Neuronal stem cell (in vitro differentiated cells): ENCODE results near the gene RPUSD4.
A peak's percentile ranks its signal among the peaks of the same experiment; 100 is the strongest.

Experiments used
- DNase-seq: peaks from one replicate; pipeline ENCODE4 v3.0.0-alpha.2; 2013; ENCODE audit warnings: low spot score
- H2AFZ ChIP-seq: one replicate; pipeline ENCODE4 v1.6.1; 2013; ENCODE audit warnings: mild to moderate bottlenecking, low read length, inconsistent platforms
- H2AK5ac ChIP-seq: 2 replicates; pipeline ENCODE4 v1.6.1; 2013; ENCODE audit warnings: low read depth, mild to moderate bottlenecking, inconsistent platforms, low read length, moderate library complexity, mixed read lengths
- H2BK120ac ChIP-seq: 2 replicates; pipeline ENCODE4 v1.6.1; 2013; ENCODE audit warnings: low read depth, mild to moderate bottlenecking, inconsistent platforms, low read length, moderate library complexity, mixed read lengths
- H2BK12ac ChIP-seq: one replicate; pipeline ENCODE4 v1.6.1; 2013; ENCODE audit warnings: low read length, inconsistent platforms
- H2BK15ac ChIP-seq: 2 replicates; pipeline ENCODE4 v1.6.1; 2013; ENCODE audit warnings: mild to moderate bottlenecking, low read length, inconsistent platforms, mixed read lengths
- H2BK5ac ChIP-seq: one replicate; pipeline ENCODE4 v1.6.1; 2013; ENCODE audit warnings: inconsistent platforms, mild to moderate bottlenecking, low read length, moderate library complexity
- H3K14ac ChIP-seq: one replicate; pipeline ENCODE4 v1.6.1; 2013; ENCODE audit warnings: low read length, inconsistent platforms
- H3K18ac ChIP-seq: 2 replicates; pipeline ENCODE4 v1.6.1; 2013; ENCODE audit warnings: low read length, inconsistent platforms
- H3K23ac ChIP-seq: 2 replicates; pipeline ENCODE4 v1.6.1; 2013; ENCODE audit warnings: low read depth, mild to moderate bottlenecking, mixed read lengths, low read length, inconsistent platforms; ENCODE audit not compliant: poor library complexity
- H3K27ac ChIP-seq: replicated peaks from 3 replicates; pipeline ENCODE4 v1.5.1; 2013; ENCODE audit warnings: low read length, inconsistent platforms
- H3K27me3 ChIP-seq, 3 experiments: 2 replicates each; pipeline ENCODE4 v1.6.1; 2013; ENCODE audit warnings: low read length in 3 of 3, mild to moderate bottlenecking in 2 of 3, inconsistent platforms in 1 of 3, low read depth in 1 of 3, mixed read lengths in 1 of 3, moderate library complexity in 1 of 3; ENCODE audit not compliant: control insufficient read depth in 3 of 3, insufficient read depth in 3 of 3
- H3K36me3 ChIP-seq, 2 donors: replicated peaks in 1 of 2; 2 replicates each; pipeline ENCODE4 v1.6.1; 2013; ENCODE audit warnings: low read length in 2 of 2; ENCODE audit not compliant: control insufficient read depth in 2 of 2, insufficient read depth in 2 of 2
- H3K4ac ChIP-seq: 2 replicates; pipeline ENCODE4 v1.6.1; 2013; ENCODE audit warnings: inconsistent platforms, mild to moderate bottlenecking, low read length, moderate library complexity
- H3K4me1 ChIP-seq, 2 donors: 1 replicate in 1 of 2; 2 replicates in 1 of 2; pipeline ENCODE4 v1.6.1; 2013; ENCODE audit warnings: low read length in 2 of 2, low read depth in 1 of 2; ENCODE audit not compliant: control insufficient read depth in 2 of 2, insufficient read depth in 1 of 2
- H3K4me2 ChIP-seq: one replicate; pipeline ENCODE4 v1.6.1; 2013; ENCODE audit warnings: mild to moderate bottlenecking, low read length, inconsistent platforms; ENCODE audit not compliant: insufficient read depth, poor library complexity, severe bottlenecking
- H3K4me3 ChIP-seq, 2 donors: 2 replicates each; pipeline ENCODE4 v1.5.1; 2013; ENCODE audit warnings: low read length in 2 of 2, mild to moderate bottlenecking in 2 of 2, inconsistent platforms in 1 of 2, moderate library complexity in 1 of 2
- H3K79me1 ChIP-seq: one replicate; pipeline ENCODE4 v1.6.1; 2013; ENCODE audit warnings: low read depth, mild to moderate bottlenecking, inconsistent platforms, low read length, moderate library complexity
- H3K9ac ChIP-seq: one replicate; pipeline ENCODE4 v1.6.1; 2013; ENCODE audit warnings: mild to moderate bottlenecking, low read depth, low read length, inconsistent platforms; ENCODE audit not compliant: poor library complexity
- H3K9me3 ChIP-seq, 2 donors: replicated peaks in 1 of 2; 2 replicates each; pipeline versions ENCODE3 to v1.6.1; 2013; ENCODE audit warnings: low read length in 2 of 2, mild to moderate bottlenecking in 2 of 2, inconsistent platforms in 1 of 2, low read depth in 1 of 2, mixed read lengths in 1 of 2, moderate library complexity in 1 of 2; ENCODE audit not compliant: control insufficient read depth in 2 of 2, insufficient read depth in 1 of 2
- H4K8ac ChIP-seq: one replicate; pipeline ENCODE4 v1.6.1; 2013; ENCODE audit warnings: low read depth, mild to moderate bottlenecking, inconsistent platforms, low read length, moderate library complexity
- H4K91ac ChIP-seq: one replicate; pipeline ENCODE4 v1.6.1; 2013; ENCODE audit warnings: low read length, low read depth, mild to moderate bottlenecking, inconsistent platforms; ENCODE audit not compliant: poor library complexity
- WGBS, 2 donors: extraction: QIAGEN DNeasy Blood & Tissue Kit; methylation state at CpG; one replicate each; pipeline ENCODE4 v1.1.7; 2013; ENCODE audit warnings: missing lambda C conversion rate in 2 of 2, mixed read lengths in 1 of 2; ENCODE audit not compliant: insufficient read length in 2 of 2, insufficient replicate concordance in 1 of 2; ENCODE audit errors: extremely low coverage in 2 of 2; 5-methylcytosine and 5-hydroxymethylcytosine counted together

RPUSD4 gene

DNA sequence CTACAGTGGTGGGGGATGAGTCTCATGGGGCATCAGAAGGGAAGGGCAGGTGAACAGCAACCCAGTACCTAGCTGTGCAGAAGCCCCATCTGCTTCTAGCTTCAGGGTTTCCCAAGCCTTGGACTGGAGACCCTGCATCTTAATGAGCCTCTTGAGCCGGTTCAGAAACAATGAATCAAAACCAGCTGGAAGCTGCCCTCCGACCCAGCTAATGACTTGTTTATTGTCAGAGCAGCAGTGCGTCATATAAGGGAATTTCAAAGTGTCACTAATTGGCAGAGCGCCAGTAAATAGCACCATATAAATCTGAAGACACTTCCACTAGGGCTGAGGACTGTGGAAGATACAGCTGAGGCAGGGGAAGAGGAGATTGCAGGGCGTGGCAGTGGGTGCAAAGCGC is 57.5 kb downstream of the RPUSD4 start:
- Histone ChIP-seq H3K36me3 (no peaks in the 10 kb centered on the region), H3K4me1 (peaks cover 5 to 44% of the 10 kb centered on the region in 2 donors), H3K9me3 (peaks cover 4 to 38% of the 10 kb centered on the region in 2 donors), H3K9ac (no peak overlapping the region), H2AK5ac (no peak overlapping the region), H3K23ac (no peak overlapping the region), H3K4me3 (no peak overlapping the region), H3K27ac (peak overlapping the region; percentile 72), H4K91ac (no peak overlapping the region), H2BK120ac (no peak overlapping the region), H3K14ac (no peak overlapping the region), H3K4me2 (no peak overlapping the region), H4K8ac (no peak overlapping the region), H2AFZ (no peak overlapping the region), H2BK12ac (no peak overlapping the region), H3K18ac (peak overlapping the region; percentile 68), H2BK5ac (no peak overlapping the region), H3K4ac (no peak overlapping the region), H3K27me3 (peaks cover 0 to 99% (median 0%) of the 10 kb centered on the region in 3 experiments), H2BK15ac (no peak overlapping the region), H3K79me1 (no peaks in the 10 kb centered on the region)
- DNase-seq, result peak; percentile 87
- WGBS, 2 donors, result no CpG with 5 or more reads among the region's 6 CpGs

DNA sequence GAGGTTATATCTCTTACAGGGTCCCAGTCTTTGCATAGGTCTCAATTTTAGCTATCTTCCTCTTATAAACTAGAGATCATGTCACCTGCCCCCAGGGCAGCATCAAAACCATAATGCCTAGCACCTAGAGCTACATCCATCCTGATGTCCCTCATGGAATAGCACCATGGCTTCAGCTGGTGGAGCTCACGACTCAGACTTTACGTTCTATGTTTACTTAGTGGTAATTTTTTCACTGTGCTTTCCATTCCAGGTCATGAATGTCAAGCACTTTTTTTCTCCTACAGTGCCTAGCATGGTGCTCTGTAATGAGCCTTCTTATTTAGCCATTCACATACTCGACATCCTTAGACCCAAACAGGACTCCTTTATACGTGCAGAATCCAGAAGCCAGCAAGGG is 58.4 kb downstream of the RPUSD4 start:
- no peak overlapping the region for H3K4ac ChIP-seq
- peak overlapping the region; percentile 72 for H3K27ac ChIP-seq
- peaks cover 4 to 38% of the 10 kb centered on the region in 2 donors for H3K9me3 ChIP-seq
- no peak overlapping the region for H2AK5ac ChIP-seq
- no peak overlapping the region for H3K9ac ChIP-seq
- no peak overlapping the region for H4K91ac ChIP-seq
- no peak overlapping the region for H2AFZ ChIP-seq
- H3K79me1 ChIP-seq, result no peaks in the 10 kb centered on the region
- no peak overlapping the region for H4K8ac ChIP-seq
- peak overlapping the region; percentile 4 for H2BK120ac ChIP-seq
- no peak overlapping the region for H3K4me3 ChIP-seq
- H3K4me1 ChIP-seq, result peaks cover 3 to 43% of the 10 kb centered on the region in 2 donors
- no peak for DNase-seq
- H2BK15ac ChIP-seq, result no peak overlapping the region
- WGBS, 2 donors, result no CpG with 5 or more reads among the region's 4 CpGs
- no peak overlapping the region for H2BK12ac ChIP-seq
- H3K23ac ChIP-seq, result no peak overlapping the region
- H3K27me3 ChIP-seq, result peaks cover 0 to 99% (median 0%) of the 10 kb centered on the region in 3 experiments
- H3K36me3 ChIP-seq, result no peaks in the 10 kb centered on the region
- H2BK5ac ChIP-seq, result no peak overlapping the region
- H3K14ac ChIP-seq, result no peak overlapping the region
- H3K4me2 ChIP-seq, result no peak overlapping the region
- peak overlapping the region; percentile 4 for H3K18ac ChIP-seq

DNA sequence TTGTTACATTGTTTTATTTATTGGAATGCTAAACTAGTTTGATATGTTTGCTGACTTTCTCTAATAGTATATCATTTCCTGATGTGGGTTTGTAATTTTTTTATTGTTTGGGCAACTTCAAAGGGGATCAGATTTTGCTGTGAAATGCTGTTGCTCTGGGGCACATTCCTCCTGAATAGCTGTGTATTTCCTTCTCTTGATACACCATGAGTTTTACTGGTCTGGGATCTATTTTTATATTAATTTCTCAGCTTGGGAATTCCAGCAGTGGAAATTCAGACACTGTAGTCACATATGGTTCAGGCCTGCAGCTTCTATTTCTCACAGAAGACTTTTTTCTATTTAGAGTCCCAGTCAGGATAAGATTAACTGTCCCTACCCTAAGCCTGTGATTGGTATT is 58.9 kb downstream of the RPUSD4 start:
- DNase-seq, result no peak
- Histone ChIP-seq H3K9me3 (peaks cover 4 to 38% of the 10 kb centered on the region in 2 donors), H3K4me1 (peaks cover 2 to 43% of the 10 kb centered on the region in 2 donors)

DNA sequence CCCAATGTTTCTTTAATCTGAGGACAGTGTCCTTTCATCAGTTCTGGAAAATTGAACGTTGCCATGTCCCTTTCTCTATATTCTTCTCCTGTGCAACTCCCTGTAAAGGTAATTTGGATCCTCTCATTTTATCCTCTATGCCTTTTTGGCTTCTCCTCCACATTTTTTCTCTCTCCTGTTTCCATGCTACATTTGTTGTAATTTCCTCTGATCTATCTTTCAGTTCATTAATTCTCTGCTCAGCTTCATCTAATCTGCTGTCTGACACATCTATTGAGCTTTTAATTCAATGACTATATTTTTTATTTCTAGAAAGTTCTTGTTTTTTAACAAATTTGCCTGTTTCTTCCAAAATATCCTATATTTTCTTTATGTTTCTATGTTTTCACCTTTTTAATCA is 59.3 kb downstream of the RPUSD4 start:
- H3K36me3 ChIP-seq, result no peaks in the 10 kb centered on the region
- H2BK15ac ChIP-seq, result no peak overlapping the region
- H3K14ac ChIP-seq, result no peak overlapping the region
- peaks cover 0 to 98% (median 0%) of the 10 kb centered on the region in 3 experiments for H3K27me3 ChIP-seq
- DNase-seq, result no peak
- H2AFZ ChIP-seq, result no peak overlapping the region
- H2BK5ac ChIP-seq, result no peak overlapping the region
- H3K9ac ChIP-seq, result no peak overlapping the region
- no CpG with 5 or more reads among the region's 1 CpG for WGBS, 2 donors
- no peak overlapping the region for H2AK5ac ChIP-seq
- H3K18ac ChIP-seq, result no peak overlapping the region
- no peak overlapping the region for H3K4ac ChIP-seq
- no peak overlapping the region for H4K8ac ChIP-seq
- no peak overlapping the region for H2BK12ac ChIP-seq
- no peaks in the 10 kb centered on the region for H3K79me1 ChIP-seq
- no peak overlapping the region for H3K4me3 ChIP-seq
- H3K9me3 ChIP-seq, result peaks cover 4 to 38% of the 10 kb centered on the region in 2 donors
- no peak overlapping the region for H3K27ac ChIP-seq
- H3K23ac ChIP-seq, result no peak overlapping the region
- peaks cover 7 to 46% of the 10 kb centered on the region in 2 donors for H3K4me1 ChIP-seq
- no peak overlapping the region for H3K4me2 ChIP-seq
- no peak overlapping the region for H4K91ac ChIP-seq
- no peak overlapping the region for H2BK120ac ChIP-seq

More for the DNA sequence above, 58.9 kb downstream of the RPUSD4 start:
- Histone ChIP-seq H2BK12ac (no peak overlapping the region), H3K4me2 (no peak overlapping the region), H2AFZ (no peak overlapping the region), H2BK120ac (no peak overlapping the region), H3K9ac (no peak overlapping the region), H2BK15ac (no peak overlapping the region), H3K36me3 (no peaks in the 10 kb centered on the region), H2BK5ac (no peak overlapping the region), H3K79me1 (no peaks in the 10 kb centered on the region), H2AK5ac (no peak overlapping the region), H3K4me3 (no peak overlapping the region), H4K91ac (no peak overlapping the region), H3K14ac (no peak overlapping the region), H4K8ac (no peak overlapping the region), H3K4ac (no peak overlapping the region), H3K27ac (no peak overlapping the region), H3K23ac (no peak overlapping the region), H3K18ac (no peak overlapping the region), H3K27me3 (peaks cover 0 to 99% (median 0%) of the 10 kb centered on the region in 3 experiments)
